OCI-LY3 (cell line): ENCODE data around the gene R3HCC1L.

ENCODE experiments used
- EZH2phosphoT487 ChIP-seq: fragments of 200-600 bp; shearing (Covaris generic); IDR thresholded peaks from 2 replicates; pipeline ENCODE4 v1.6.1; 2018; ENCODE audit warnings: antibody characterized with exemption, mixed run types, low read depth
- TF ChIP-seq, protein P1 (sequence below): fragments of 200-600, 300-600 bp; sonication (generic); IDR thresholded peaks from 2 replicates; pipeline ENCODE4 v1.5.1; 2014; ENCODE audit warnings: antibody characterized with exemption, low read length, low read depth

DNA sequence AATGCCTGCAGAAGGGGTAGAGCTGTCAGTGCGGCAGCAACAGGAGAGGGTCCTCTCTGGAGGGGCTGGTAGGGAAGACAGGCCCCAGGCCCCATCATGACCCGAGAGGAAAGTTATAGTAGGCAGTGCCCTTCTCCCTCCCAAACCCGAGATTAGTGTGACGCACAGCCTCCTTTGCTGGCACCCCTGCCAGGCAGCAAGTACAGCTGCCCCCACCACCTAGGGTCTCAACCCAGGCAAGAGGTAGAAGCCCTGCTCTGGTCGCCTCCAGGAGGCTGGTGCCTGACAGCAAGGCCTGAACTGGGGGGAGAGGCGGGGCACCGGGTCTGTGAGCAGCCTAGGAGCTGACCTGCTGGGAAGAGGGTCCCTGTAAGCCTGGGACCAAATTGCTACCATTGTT lies 118.0 kb downstream of the R3HCC1L start:
- TF ChIP-seq, protein P1, sequence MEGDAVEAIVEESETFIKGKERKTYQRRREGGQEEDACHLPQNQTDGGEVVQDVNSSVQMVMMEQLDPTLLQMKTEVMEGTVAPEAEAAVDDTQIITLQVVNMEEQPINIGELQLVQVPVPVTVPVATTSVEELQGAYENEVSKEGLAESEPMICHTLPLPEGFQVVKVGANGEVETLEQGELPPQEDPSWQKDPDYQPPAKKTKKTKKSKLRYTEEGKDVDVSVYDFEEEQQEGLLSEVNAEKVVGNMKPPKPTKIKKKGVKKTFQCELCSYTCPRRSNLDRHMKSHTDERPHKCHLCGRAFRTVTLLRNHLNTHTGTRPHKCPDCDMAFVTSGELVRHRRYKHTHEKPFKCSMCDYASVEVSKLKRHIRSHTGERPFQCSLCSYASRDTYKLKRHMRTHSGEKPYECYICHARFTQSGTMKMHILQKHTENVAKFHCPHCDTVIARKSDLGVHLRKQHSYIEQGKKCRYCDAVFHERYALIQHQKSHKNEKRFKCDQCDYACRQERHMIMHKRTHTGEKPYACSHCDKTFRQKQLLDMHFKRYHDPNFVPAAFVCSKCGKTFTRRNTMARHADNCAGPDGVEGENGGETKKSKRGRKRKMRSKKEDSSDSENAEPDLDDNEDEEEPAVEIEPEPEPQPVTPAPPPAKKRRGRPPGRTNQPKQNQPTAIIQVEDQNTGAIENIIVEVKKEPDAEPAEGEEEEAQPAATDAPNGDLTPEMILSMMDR: no peak
- TF ChIP-seq EZH2phosphoT487: no peak
